HCT116 (cell line): ENCODE results near the gene NTS. TPM values are rescaled to one million over a fixed set of nuclear protein-coding genes. Genes with fewer than 3 reads are reported as not detected.

ENCODE experiments used
- ATAC-seq: fragments of 200-7000 bp; cut with Tn5 transposase; 2 replicates; pipeline ENCODE4 v1.9.1; 2020; ENCODE audit warnings: mild to moderate bottlenecking, moderate library complexity
- BruUV-seq: library from RNA; stranded (reverse); fragments of 400-500 nt; replicated peaks from 2 replicates; lab custom pipeline; 2021; lab: Mats Ljungman, UMichigan
- CTCF ChIA-PET: fragments of 300-600 bp; sonication (Branson Sonifier 250); formaldehyde crosslinking; loops from one replicate; lab custom pipeline; 2021; ENCODE audit warnings: antibody characterized with exemption; lab: Charles Lee
- POLR2A ChIA-PET: fragments of 300-600, 350-600 bp; sonication (Branson Sonifier 250); formaldehyde crosslinking; loops from one replicate; lab custom pipeline; 2021; ENCODE audit warnings: antibody characterized with exemption; lab: Charles Lee
- RAD21 ChIA-PET, 2 experiments: fragments of 300-600 bp; sonication (Branson Sonifier 250); formaldehyde crosslinking; loops; one replicate each; lab custom pipeline; 2023; ENCODE audit warnings: low total read pairs in 2 of 2; ENCODE audit not compliant: uncharacterized antibody in 2 of 2, unreplicated experiment in 2 of 2, low non-redundant PET in 1 of 2; lab: Charles Lee
- DNase-seq: peaks from one replicate; pipeline ENCODE4 v3.0.0-alpha.2; 2010; ENCODE audit warnings: low read depth, low spot score
- H2AFZ ChIP-seq: fragments of 200-600 bp; shearing (Covaris generic), sonication (generic); 2 replicates; pipeline ENCODE4 v1.6.1; 2017; ENCODE audit warnings: low read depth, mixed run types, mixed read lengths, antibody characterized with exemption, low read length; ENCODE audit not compliant: poor library complexity, severe bottlenecking
- H3K27ac ChIP-seq: 2 replicates; pipeline ENCODE4 v1.5.1; 2012; ENCODE audit warnings: low read depth, low read length
- H3K27me3 ChIP-seq: fragments of 200-600 bp; sonication (generic); 2 replicates; pipeline ENCODE4 v1.6.1; 2016; ENCODE audit warnings: mixed run types, low read length, mixed read lengths; ENCODE audit not compliant: insufficient read depth
- H3K36me3 ChIP-seq, 2 experiments: fragments of 200-500 bp in 1 of 2; fragments of 200-600 bp in 1 of 2; sonication (Bioruptor generic) in 1 of 2; sonication (generic) in 1 of 2; 2 replicates each; pipeline versions ENCODE4 v1.5.1 to v1.6.1; 2014 to 2016; ENCODE audit warnings: low read length in 2 of 2, inconsistent platforms in 1 of 2, mixed read lengths in 1 of 2, mixed run types in 1 of 2; ENCODE audit not compliant: insufficient read depth in 2 of 2, control insufficient read depth in 1 of 2
- H3K4me1 ChIP-seq, 2 experiments: fragments of 200-600 bp in 1 of 2; sonication (generic) in 1 of 2; 2 replicates each; pipeline versions ENCODE4 v1.5.1 to v1.6.1; 2012 to 2017; ENCODE audit warnings: low read length in 2 of 2, inconsistent platforms in 1 of 2, mild to moderate bottlenecking in 1 of 2, mixed read lengths in 1 of 2, mixed run types in 1 of 2, moderate library complexity in 1 of 2; ENCODE audit not compliant: insufficient read depth in 2 of 2, control insufficient read depth in 1 of 2
- H3K4me2 ChIP-seq: fragments of 200-600 bp; sonication (generic); 2 replicates; pipeline ENCODE4 v1.6.1; 2017; ENCODE audit warnings: mixed run types, low read length, mixed read lengths
- H3K4me3 ChIP-seq, 2 experiments: fragments of 200-600 bp in 1 of 2; sonication (generic) in 1 of 2; replicated peaks in 1 of 2; 2 replicates each; pipeline ENCODE4 v1.5.1; 2011 to 2016; ENCODE audit warnings: low read length in 2 of 2, control low read depth in 1 of 2, low read depth in 1 of 2, mild to moderate bottlenecking in 1 of 2, mixed read lengths in 1 of 2, mixed run types in 1 of 2
- H3K79me2 ChIP-seq: fragments of 200-600 bp; sonication (generic); 2 replicates; pipeline ENCODE4 v1.6.1; 2017; ENCODE audit warnings: mild to moderate bottlenecking, mixed run types, low read length, moderate library complexity, mixed read lengths; ENCODE audit not compliant: insufficient read depth
- H3K9ac ChIP-seq: fragments of 200-600 bp; sonication (generic); 2 replicates; pipeline ENCODE4 v1.6.1; 2016; ENCODE audit warnings: low read length, mixed read lengths
- H3K9me2 ChIP-seq: fragments of 200-600 bp; sonication (generic), shearing (Covaris generic); 2 replicates; pipeline ENCODE4 v1.6.1; 2017; ENCODE audit warnings: mixed run types, mild to moderate bottlenecking, moderate library complexity; ENCODE audit not compliant: insufficient read depth
- H3K9me3 ChIP-seq, 2 experiments: fragments of 200-500 bp in 1 of 2; fragments of 200-600 bp in 1 of 2; sonication (Bioruptor generic) in 1 of 2; sonication (generic) in 1 of 2; 2 replicates each; pipeline ENCODE4 v1.6.1; 2014 to 2017; ENCODE audit warnings: low read length in 2 of 2, mixed read lengths in 2 of 2, inconsistent platforms in 1 of 2, low read depth in 1 of 2, mild to moderate bottlenecking in 1 of 2, mixed run types in 1 of 2, moderate library complexity in 1 of 2; ENCODE audit not compliant: control insufficient read depth in 1 of 2, insufficient read depth in 1 of 2
- H4K20me1 ChIP-seq: fragments of 200-600 bp; sonication (generic), shearing (Covaris generic); 2 replicates; pipeline ENCODE4 v1.6.1; 2017; ENCODE audit warnings: mixed run types, mild to moderate bottlenecking, moderate library complexity; ENCODE audit not compliant: insufficient read depth
- CBX3 ChIP-seq: IDR thresholded peaks from 2 replicates; pipeline ENCODE4 v1.6.1; 2012; ENCODE audit warnings: low read depth
- CEBPB ChIP-seq: IDR thresholded peaks from 2 replicates; pipeline ENCODE4 v1.6.1; 2012; ENCODE audit warnings: low read depth
- EGR1 ChIP-seq: IDR thresholded peaks from 2 replicates; pipeline ENCODE4 v1.6.1; 2012; ENCODE audit warnings: low read depth
- EZH2 ChIP-seq: fragments of 200-600 bp; sonication (generic); IDR thresholded peaks from 2 replicates; pipeline ENCODE4 v1.6.1; 2017; ENCODE audit warnings: antibody characterized with exemption, mixed run types
- EZH2phosphoT487 ChIP-seq: fragments of 200-600 bp; IDR thresholded peaks from 2 replicates; pipeline ENCODE4 v1.6.1; 2018; ENCODE audit warnings: antibody characterized with exemption, borderline replicate concordance
- FOSL1 ChIP-seq: IDR thresholded peaks from 2 replicates; pipeline ENCODE4 v1.6.1; 2012; ENCODE audit warnings: low read depth
- JUND ChIP-seq: IDR thresholded peaks from 2 replicates; pipeline ENCODE4 v1.6.1; 2012
- POLR2A ChIP-seq: IDR thresholded peaks from 2 replicates; pipeline ENCODE4 v1.7.0; 2011; ENCODE audit warnings: borderline replicate concordance; ENCODE audit not compliant: insufficient read depth, insufficient read length; ENCODE audit errors: extremely low read depth
- POLR2AphosphoS5 ChIP-seq: IDR thresholded peaks from 2 replicates; pipeline ENCODE4 v1.6.1; 2011; ENCODE audit warnings: mild to moderate bottlenecking, low read depth, low read length, moderate library complexity
- RAD21 ChIP-seq: IDR thresholded peaks from 2 replicates; pipeline ENCODE4 v1.6.1; 2012; ENCODE audit warnings: low read depth, mild to moderate bottlenecking
- SIN3A ChIP-seq: IDR thresholded peaks from 2 replicates; pipeline ENCODE4 v1.6.1; 2012; ENCODE audit warnings: low read depth
- SRF ChIP-seq: IDR thresholded peaks from 2 replicates; pipeline ENCODE4 v1.6.1; 2012; ENCODE audit warnings: low read depth
- TCF7L2 ChIP-seq: IDR thresholded peaks from 2 replicates; pipeline ENCODE4 v1.7.0; 2011; ENCODE audit warnings: borderline replicate concordance, inconsistent platforms; ENCODE audit not compliant: insufficient read depth, insufficient read length; ENCODE audit errors: extremely low read depth
- YY1 ChIP-seq: IDR thresholded peaks from 2 replicates; pipeline ENCODE4 v1.6.1; 2011; ENCODE audit warnings: low read length, low read depth, moderate library complexity, mild to moderate bottlenecking; ENCODE audit not compliant: insufficient replicate concordance; ENCODE audit errors: extremely low read depth
- ZNF274 ChIP-seq: fragments of 200-500 bp; sonication (Bioruptor generic); IDR thresholded peaks from 2 replicates; pipeline ENCODE4 v1.6.1; 2014; ENCODE audit warnings: mild to moderate bottlenecking, low read depth, low read length, inconsistent platforms
- intact Hi-C: fragments of 100-400 bp; cut with micrococcal nuclease; formaldehyde crosslinking; loops from 2 replicates; pipeline ENCODE4 v1.10.0; 2022
- total RNA-seq: library from RNA; stranded (reverse); gene quantifications from one replicate; pipeline ENCODE4 v1.2.1, GENCODE V29; 2021; ENCODE audit not compliant: unreplicated experiment
- TF ChIP-seq, protein P1 (sequence below): IDR thresholded peaks from 2 replicates; pipeline ENCODE4 v1.6.1; 2011; ENCODE audit warnings: mild to moderate bottlenecking, low read length, moderate library complexity; ENCODE audit not compliant: insufficient replicate concordance; ENCODE audit errors: extremely low read depth
- TF ChIP-seq, protein P2 (sequence below): IDR thresholded peaks from 2 replicates; pipeline ENCODE4 v1.6.1; 2012
- TF ChIP-seq, protein P3 (sequence below): IDR thresholded peaks from 2 replicates; pipeline ENCODE4 v1.6.1; 2012; ENCODE audit warnings: low read depth
- TF ChIP-seq, protein P4 (sequence below), 3 experiments: fragments of 200-600 bp in 1 of 3; sonication (generic) in 1 of 3; IDR thresholded peaks in 2 of 3; conservative IDR thresholded peaks in 1 of 3; 2 replicates each; pipeline ENCODE4 v1.5.1; 2012 to 2017; ENCODE audit warnings: low read depth in 2 of 3, low read length in 2 of 3, antibody characterized with exemption in 1 of 3, borderline replicate concordance in 1 of 3, control low read depth in 1 of 3, mild to moderate bottlenecking in 1 of 3, mixed read lengths in 1 of 3, mixed run types in 1 of 3, moderate library complexity in 1 of 3; ENCODE audit not compliant: insufficient read depth in 1 of 3

The NTS gene
- total RNA-seq, 1 experiment from 2014 or later: not detected

DNA sequence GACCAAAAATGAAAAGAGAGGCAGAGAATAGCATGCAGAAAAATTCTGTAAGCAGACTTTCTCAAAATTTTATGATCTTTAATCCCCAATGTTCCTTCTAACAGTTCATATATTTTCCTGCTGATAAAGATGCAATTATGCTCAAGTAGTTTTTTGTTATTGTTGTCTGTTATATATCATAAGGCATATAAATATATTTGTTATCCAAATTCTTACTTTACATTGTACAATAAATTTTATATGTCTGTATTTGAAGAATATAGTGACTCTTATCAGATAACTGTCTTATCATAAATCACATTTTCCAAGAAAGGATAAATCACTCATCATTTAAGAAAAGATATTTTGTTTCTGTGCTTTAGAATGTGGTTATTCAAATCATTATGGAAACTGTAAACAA, 40.5 kb upstream of the NTS start:
- CTCF ChIA-PET: no interaction called here
- DNase-seq (no peak), ATAC-seq (no peak)
- no peaks in the 10 kb centered on the region for H3K4me1 ChIP-seq
- H3K4me3 ChIP-seq: no peak overlapping the region
- RAD21 ChIA-PET: no interaction called here
- H3K9me3 ChIP-seq: no peaks in the 10 kb centered on the region
- POLR2A ChIA-PET: no interaction called here
- no peak overlapping the region for H2AFZ ChIP-seq
- no peak for TF ChIP-seq JUND
- TF ChIP-seq, protein P1, sequence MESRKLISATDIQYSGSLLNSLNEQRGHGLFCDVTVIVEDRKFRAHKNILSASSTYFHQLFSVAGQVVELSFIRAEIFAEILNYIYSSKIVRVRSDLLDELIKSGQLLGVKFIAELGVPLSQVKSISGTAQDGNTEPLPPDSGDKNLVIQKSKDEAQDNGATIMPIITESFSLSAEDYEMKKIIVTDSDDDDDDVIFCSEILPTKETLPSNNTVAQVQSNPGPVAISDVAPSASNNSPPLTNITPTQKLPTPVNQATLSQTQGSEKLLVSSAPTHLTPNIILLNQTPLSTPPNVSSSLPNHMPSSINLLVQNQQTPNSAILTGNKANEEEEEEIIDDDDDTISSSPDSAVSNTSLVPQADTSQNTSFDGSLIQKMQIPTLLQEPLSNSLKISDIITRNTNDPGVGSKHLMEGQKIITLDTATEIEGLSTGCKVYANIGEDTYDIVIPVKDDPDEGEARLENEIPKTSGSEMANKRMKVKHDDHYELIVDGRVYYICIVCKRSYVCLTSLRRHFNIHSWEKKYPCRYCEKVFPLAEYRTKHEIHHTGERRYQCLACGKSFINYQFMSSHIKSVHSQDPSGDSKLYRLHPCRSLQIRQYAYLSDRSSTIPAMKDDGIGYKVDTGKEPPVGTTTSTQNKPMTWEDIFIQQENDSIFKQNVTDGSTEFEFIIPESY: no peak
- no peak for TF ChIP-seq ZNF274
- TF ChIP-seq EZH2: no peak
- TF ChIP-seq, protein P2, sequence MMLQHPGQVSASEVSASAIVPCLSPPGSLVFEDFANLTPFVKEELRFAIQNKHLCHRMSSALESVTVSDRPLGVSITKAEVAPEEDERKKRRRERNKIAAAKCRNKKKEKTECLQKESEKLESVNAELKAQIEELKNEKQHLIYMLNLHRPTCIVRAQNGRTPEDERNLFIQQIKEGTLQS: no peak
- TF ChIP-seq RAD21: no peak
- TF ChIP-seq, protein P3, sequence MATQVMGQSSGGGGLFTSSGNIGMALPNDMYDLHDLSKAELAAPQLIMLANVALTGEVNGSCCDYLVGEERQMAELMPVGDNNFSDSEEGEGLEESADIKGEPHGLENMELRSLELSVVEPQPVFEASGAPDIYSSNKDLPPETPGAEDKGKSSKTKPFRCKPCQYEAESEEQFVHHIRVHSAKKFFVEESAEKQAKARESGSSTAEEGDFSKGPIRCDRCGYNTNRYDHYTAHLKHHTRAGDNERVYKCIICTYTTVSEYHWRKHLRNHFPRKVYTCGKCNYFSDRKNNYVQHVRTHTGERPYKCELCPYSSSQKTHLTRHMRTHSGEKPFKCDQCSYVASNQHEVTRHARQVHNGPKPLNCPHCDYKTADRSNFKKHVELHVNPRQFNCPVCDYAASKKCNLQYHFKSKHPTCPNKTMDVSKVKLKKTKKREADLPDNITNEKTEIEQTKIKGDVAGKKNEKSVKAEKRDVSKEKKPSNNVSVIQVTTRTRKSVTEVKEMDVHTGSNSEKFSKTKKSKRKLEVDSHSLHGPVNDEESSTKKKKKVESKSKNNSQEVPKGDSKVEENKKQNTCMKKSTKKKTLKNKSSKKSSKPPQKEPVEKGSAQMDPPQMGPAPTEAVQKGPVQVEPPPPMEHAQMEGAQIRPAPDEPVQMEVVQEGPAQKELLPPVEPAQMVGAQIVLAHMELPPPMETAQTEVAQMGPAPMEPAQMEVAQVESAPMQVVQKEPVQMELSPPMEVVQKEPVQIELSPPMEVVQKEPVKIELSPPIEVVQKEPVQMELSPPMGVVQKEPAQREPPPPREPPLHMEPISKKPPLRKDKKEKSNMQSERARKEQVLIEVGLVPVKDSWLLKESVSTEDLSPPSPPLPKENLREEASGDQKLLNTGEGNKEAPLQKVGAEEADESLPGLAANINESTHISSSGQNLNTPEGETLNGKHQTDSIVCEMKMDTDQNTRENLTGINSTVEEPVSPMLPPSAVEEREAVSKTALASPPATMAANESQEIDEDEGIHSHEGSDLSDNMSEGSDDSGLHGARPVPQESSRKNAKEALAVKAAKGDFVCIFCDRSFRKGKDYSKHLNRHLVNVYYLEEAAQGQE: no peak
- no peak for TF ChIP-seq SIN3A
- TF ChIP-seq, protein P4, sequence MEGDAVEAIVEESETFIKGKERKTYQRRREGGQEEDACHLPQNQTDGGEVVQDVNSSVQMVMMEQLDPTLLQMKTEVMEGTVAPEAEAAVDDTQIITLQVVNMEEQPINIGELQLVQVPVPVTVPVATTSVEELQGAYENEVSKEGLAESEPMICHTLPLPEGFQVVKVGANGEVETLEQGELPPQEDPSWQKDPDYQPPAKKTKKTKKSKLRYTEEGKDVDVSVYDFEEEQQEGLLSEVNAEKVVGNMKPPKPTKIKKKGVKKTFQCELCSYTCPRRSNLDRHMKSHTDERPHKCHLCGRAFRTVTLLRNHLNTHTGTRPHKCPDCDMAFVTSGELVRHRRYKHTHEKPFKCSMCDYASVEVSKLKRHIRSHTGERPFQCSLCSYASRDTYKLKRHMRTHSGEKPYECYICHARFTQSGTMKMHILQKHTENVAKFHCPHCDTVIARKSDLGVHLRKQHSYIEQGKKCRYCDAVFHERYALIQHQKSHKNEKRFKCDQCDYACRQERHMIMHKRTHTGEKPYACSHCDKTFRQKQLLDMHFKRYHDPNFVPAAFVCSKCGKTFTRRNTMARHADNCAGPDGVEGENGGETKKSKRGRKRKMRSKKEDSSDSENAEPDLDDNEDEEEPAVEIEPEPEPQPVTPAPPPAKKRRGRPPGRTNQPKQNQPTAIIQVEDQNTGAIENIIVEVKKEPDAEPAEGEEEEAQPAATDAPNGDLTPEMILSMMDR (IDR thresholded peaks at IDR 0.05 in 2 of 3, conservative IDR thresholded peaks at IDR 0.05 in 1 of 3; ENCODE audit: borderline replicate concordance in 1 of 3, insufficient read depth in 1 of 3, low read depth in 2 of 3, low read length in 2 of 3): no peak
- no peak for TF ChIP-seq CEBPB
- no peak for TF ChIP-seq POLR2A
- TF ChIP-seq EZH2phosphoT487: no peak
- no peak for TF ChIP-seq EGR1
- TF ChIP-seq CBX3: no peak
- no peak for TF ChIP-seq FOSL1
- TF ChIP-seq TCF7L2: no peak
- no peak for TF ChIP-seq POLR2AphosphoS5
- TF ChIP-seq SRF: no peak
- TF ChIP-seq YY1: no peak
- no peaks in the 10 kb centered on the region for H4K20me1 ChIP-seq
- no peaks in the 10 kb centered on the region for H3K36me3 ChIP-seq
- H3K4me2 ChIP-seq: no peak overlapping the region
- no peaks in the 10 kb centered on the region for H3K27me3 ChIP-seq
- no TSS peak for BruUV-seq
- intact Hi-C loops: no loop called here
- H3K27ac ChIP-seq: no peak overlapping the region
- H3K79me2 ChIP-seq: no peaks in the 10 kb centered on the region
- H3K9me2 ChIP-seq: no peaks in the 10 kb centered on the region
- no peak overlapping the region for H3K9ac ChIP-seq
